Calu3 (cell line): ENCODE measurements around the gene DCN. TPM values are rescaled to one million over a fixed set of nuclear protein-coding genes. Genes with fewer than 3 reads are reported as not detected.

Source experiments
- BruUV-seq: library from RNA; stranded (reverse); fragments of 400-500 nt; replicated peaks from 2 replicates; lab custom pipeline; 2021; lab: Mats Ljungman, UMichigan
- CTCF ChIA-PET: fragments of 300-600 bp; sonication (Branson Sonifier 250); formaldehyde crosslinking; loops from one replicate; lab custom pipeline; 2022; ENCODE audit warnings: antibody characterized with exemption; lab: Charles Lee
- DNase-seq: peaks from one replicate; pipeline ENCODE4 v3.0.0; 2022
- H3K27ac Mint-ChIP-seq: one replicate; pipeline ENCODE4 v1.8.0; 2022; ENCODE audit warnings: mixed read lengths; ENCODE audit not compliant: unreplicated experiment
- H3K27me3 Mint-ChIP-seq: one replicate; pipeline ENCODE4 v1.8.0; 2022; ENCODE audit warnings: mixed read lengths; ENCODE audit not compliant: unreplicated experiment
- H3K36me3 Mint-ChIP-seq: one replicate; pipeline ENCODE4 v1.8.0; 2022; ENCODE audit warnings: mild to moderate bottlenecking, moderate library complexity, mixed read lengths; ENCODE audit not compliant: insufficient read depth, unreplicated experiment
- H3K4me1 Mint-ChIP-seq: one replicate; pipeline ENCODE4 v1.8.0; 2022; ENCODE audit warnings: mild to moderate bottlenecking, low read depth, mixed read lengths; ENCODE audit not compliant: unreplicated experiment
- H3K4me3 Mint-ChIP-seq: one replicate; pipeline ENCODE4 v1.8.0; 2022; ENCODE audit warnings: mild to moderate bottlenecking, low read depth, moderate library complexity, mixed read lengths; ENCODE audit not compliant: unreplicated experiment
- H3K9me3 Mint-ChIP-seq: one replicate; pipeline ENCODE4 v1.8.0; 2022; ENCODE audit warnings: low read depth, mixed read lengths; ENCODE audit not compliant: unreplicated experiment
- CTCF ChIP-seq: fragments of 200-600 bp; IDR thresholded peaks from one replicate; pipeline ENCODE4 v1.8.0; 2022; ENCODE audit warnings: antibody characterized with exemption; ENCODE audit not compliant: unreplicated experiment
- intact Hi-C: fragments of 100-400 bp; cut with micrococcal nuclease; formaldehyde crosslinking; loops from one replicate; pipeline ENCODE4 v1.10.0; 2022; ENCODE audit not compliant: unreplicated experiment
- total RNA-seq: library from RNA; stranded (reverse); gene quantifications from 2 replicates; pipeline ENCODE4 v1.2.3, GENCODE V29; 2022

Gene DCN
- total RNA-seq, 1 experiment from 2014 or later: not detected

- intact Hi-C loops: no loop called here
- Mint-ChIP-seq H3K36me3 (no peaks in the 10 kb centered on the region), H3K27me3 (no peaks in the 10 kb centered on the region), H3K9me3 (peaks cover 3% of the 10 kb centered on the region), H3K4me3 (no peak overlapping the region), H3K4me1 (peaks cover 8% of the 10 kb centered on the region), H3K27ac (no peak overlapping the region)
- CTCF ChIA-PET: no interaction called here
- BruUV-seq: no TSS peak
- TF ChIP-seq CTCF: no peak
- DNase-seq: no peak
Observed at GRCh38 chr12:91127751-91128150, 54.9 kb downstream of the DCN start.

GRCh38 chr12:91127306-91127705 lies 55.3 kb downstream of the DCN start:
- no peaks in the 10 kb centered on the region for H3K27me3 Mint-ChIP-seq
- DNase-seq: no peak
- peaks cover 5% of the 10 kb centered on the region for H3K9me3 Mint-ChIP-seq
- H3K4me1 Mint-ChIP-seq: peaks cover 8% of the 10 kb centered on the region
- no TSS peak for BruUV-seq
- no peaks in the 10 kb centered on the region for H3K36me3 Mint-ChIP-seq
- CTCF ChIA-PET: no interaction called here
- intact Hi-C loops: no loop called here
- H3K4me3 Mint-ChIP-seq: no peak overlapping the region
- no peak overlapping the region for H3K27ac Mint-ChIP-seq
- no peak for TF ChIP-seq CTCF

GRCh38 chr12:91126516-91126915 lies 56.1 kb downstream of the DCN start:
- intact Hi-C loops: no loop called here
- Mint-ChIP-seq H3K27ac (no peak overlapping the region), H3K4me3 (no peak overlapping the region), H3K9me3 (peaks cover 5% of the 10 kb centered on the region), H3K4me1 (peaks cover 8% of the 10 kb centered on the region), H3K36me3 (no peaks in the 10 kb centered on the region), H3K27me3 (no peaks in the 10 kb centered on the region)
- no TSS peak for BruUV-seq
- DNase-seq: no peak
- no peak for TF ChIP-seq CTCF
- CTCF ChIA-PET: no interaction called here

GRCh38 chr12:91123236-91123916 lies 59.2 kb downstream of the DCN start:
- CTCF ChIA-PET: no interaction called here
- peaks cover 2% of the 10 kb centered on the region for H3K9me3 Mint-ChIP-seq
- TF ChIP-seq CTCF: no peak
- intact Hi-C loops: no loop called here
- H3K4me3 Mint-ChIP-seq: no peak overlapping the region
- DNase-seq: no peak
- H3K36me3 Mint-ChIP-seq: no peaks in the 10 kb centered on the region
- peaks cover 24% of the 10 kb centered on the region for H3K4me1 Mint-ChIP-seq
- BruUV-seq: no TSS peak
- H3K27me3 Mint-ChIP-seq: no peaks in the 10 kb centered on the region
- no peak overlapping the region for H3K27ac Mint-ChIP-seq
